ENCODE results near the gene ZBTB20.

ZBTB20 gene

DNA sequence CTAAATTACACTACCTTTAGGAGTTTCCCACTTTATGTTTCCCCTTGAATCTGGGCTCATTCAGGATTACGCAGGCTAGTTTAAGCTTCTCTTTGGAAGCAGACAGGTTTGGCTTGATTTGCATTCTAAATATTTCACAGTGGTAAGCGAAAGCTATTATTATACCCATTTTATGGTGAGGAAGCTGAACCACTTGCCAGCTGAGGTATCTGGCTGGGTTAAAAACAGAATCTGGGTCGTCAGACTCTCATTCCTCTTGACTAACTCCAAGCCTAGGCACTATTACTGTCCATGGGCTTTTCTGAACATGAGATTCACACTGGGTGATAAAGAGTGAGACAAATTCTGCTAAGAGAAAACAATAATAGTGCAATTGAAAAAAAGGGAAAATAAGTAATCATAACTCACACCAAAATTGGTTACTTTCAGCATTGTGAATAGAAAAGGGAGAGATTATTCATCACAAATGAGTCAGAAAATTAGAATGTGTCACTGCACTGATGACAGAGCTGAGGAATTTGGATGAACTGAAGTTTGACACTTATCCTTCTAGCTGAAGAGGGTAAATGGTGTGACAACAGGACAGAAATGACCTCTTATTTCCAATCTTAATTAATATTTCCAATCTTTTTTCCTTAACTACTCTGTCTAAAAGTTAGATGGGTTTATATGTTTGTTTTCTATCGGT lies 642.0 kb downstream of the ZBTB20 start:
- DNase-seq = no peak

DNA sequence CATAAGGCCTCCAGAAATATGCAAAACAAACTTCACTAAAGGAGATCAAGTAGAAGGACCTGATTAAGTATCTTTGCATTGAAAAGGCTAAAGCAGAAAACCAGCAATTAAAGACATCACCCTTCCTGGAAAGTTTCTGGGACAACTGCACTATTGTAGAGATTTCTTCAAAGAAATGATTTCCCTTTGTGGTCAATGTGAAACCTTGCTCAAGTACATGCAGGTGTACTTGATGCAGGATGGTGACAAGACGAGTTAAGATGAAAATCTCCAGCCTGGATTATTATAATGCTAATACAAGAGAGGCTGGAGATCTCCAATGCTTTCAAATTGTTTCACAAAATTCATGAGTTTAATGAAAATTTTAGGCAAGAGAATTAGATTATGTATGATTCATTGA lies 644.9 kb downstream of the ZBTB20 start:
- DNase-seq = no peak

DNA sequence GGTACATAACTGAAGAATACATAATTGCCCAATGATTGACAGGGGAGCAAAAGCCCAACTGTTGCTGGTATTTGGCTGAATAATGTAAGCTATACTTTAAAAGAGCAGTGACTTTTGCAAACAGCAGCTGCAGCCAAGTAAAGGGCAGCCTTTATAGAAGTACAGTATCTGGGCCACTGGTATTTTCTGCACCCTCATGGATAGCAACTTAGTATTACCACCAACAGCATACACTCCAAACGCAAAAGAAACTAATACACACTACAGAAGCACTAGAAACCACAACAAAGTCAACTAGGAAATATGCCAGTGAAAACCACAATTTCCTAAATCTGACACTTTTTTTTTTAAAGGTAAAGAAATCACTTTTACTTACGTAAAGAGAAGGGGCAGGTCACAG lies 647.1 kb downstream of the ZBTB20 start:
- DNase-seq = peak; percentile 45

DNA sequence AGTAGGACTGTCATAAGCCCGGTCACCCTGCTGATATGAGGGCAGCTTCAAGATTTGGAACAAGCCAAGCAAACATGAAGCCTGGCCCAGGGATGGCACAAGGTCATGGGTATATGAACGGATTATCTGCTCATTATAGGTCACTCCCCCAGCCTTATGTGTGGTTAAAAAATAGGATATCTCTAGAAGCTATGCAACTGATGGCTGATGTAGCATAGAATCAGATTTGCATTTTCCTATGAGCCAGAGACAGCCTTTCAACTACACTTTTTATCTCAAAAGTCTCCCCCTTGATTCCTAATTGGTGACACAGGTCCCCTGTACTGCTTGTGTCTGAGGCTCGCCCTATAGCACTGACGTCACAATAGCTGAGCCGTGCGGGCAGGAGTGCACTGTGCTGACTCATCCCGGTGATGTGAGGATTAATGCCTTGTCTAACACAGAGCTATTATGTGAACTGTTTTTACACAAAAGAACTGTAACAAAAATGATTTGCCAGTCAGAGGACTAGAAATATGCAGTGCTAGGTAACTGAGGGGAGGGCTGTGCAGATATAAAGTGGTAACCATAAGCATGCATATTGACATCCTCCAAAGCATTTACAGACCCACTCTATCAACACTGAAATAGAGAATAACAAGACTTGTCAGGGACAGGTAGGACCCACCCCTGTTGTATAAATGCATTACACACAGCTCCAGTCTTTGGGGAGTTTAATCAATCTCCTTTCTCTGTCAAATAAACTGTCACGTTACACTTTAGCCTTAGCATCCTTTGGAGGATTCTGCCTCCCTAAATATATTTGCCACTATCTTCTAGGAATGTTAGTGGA lies 648.3 kb downstream of the ZBTB20 start:
- no peak for DNase-seq

DNA sequence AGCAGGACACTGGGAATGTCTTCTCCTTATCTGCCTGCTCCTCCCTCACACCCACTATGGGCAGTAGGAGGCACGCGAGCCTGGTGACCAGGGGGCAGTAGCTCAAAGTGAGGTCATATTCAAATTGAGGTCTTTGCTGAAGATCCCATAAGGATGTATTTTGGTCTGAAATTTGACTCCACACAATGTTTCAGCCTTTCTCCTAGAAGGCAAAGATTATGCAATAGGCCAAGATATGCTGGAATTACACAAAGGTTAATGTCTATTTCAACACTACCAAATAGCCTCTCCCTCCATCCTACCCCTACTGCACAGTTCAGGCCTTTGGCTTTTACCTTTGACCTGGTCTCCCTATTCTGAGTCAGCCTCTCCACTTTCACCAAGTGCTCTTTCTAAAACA lies 650.2 kb downstream of the ZBTB20 start:
- no peak for DNase-seq

DNA sequence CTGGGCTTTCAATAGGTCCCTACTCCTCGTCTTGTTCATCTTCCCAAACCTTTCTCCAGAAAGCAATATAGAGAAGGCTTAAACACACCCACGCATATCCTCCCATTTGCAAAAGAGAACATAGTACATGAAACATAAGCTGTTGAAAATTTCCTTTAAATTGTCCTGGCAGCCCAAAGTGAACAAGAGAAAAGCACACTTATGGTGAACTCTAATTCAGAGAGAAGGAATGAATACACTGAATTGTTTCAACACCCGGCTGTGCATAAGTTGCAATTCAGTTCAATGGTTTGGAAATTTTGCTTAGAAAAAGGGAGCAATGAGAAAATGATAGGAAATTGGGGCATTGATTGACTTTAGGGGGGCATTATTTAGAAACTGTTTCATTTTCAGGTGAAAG lies 650.6 kb downstream of the ZBTB20 start:
- no peak for DNase-seq

DNA sequence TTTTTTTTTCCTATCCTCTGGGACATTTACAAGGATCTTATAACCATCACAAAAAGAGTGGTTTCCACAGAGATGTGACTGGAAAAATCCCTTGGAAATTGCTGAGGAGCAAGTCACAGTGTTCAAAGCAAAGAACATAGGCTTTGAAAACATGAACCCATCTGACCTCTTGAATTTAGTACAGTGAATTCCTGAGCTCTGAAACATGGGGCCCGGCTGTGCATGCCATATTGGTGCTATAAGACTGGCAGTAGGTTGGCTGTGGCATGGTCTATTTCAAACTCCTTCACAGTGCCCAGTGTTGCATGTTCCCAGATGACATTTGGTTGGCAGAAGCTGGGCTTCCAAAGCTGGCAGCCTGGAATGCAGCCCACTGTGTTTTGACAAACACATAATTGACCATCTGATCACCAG lies 651.1 kb downstream of the ZBTB20 start:
- DNase-seq = no peak

DNA sequence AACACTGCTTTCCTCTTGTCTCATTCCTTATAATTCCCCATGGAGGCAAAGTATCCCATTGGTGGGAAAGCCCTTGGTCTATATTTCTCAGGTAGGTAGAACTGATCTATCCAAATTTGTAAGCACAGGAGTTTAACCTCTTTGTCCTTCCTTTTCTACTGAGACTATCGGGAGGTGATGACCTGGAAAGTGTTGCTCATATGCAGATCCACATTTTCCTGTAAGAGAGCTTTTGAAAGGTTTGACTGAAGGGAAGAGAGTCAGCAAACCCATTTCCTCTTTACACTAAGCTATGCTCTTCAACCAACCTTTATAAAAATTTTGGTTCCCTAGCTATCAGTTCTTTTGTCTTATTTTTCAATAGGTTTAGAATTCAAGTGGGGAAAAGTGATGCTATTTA lies 652.6 kb downstream of the ZBTB20 start:
- DNase-seq = no peak

DNA sequence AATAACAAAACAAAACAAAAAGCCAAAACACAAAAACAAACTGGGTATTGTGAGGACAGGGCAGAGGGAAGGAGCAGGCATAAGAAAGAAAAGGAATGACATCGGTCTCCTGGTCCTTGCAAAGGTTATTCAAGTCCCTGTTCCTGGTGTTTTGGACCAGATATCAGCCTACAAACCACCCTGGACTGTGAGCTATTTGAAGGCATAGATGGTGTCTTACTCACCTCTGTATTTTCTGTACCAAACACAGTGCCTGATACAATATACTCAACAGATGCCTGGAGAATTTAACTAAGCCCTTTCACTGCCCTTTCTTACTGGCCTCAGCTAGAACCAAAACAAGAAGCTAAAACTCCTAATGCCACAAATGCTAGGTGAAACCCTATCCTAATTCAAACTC lies 656.3 kb downstream of the ZBTB20 start:
- DNase-seq = no peak

DNA sequence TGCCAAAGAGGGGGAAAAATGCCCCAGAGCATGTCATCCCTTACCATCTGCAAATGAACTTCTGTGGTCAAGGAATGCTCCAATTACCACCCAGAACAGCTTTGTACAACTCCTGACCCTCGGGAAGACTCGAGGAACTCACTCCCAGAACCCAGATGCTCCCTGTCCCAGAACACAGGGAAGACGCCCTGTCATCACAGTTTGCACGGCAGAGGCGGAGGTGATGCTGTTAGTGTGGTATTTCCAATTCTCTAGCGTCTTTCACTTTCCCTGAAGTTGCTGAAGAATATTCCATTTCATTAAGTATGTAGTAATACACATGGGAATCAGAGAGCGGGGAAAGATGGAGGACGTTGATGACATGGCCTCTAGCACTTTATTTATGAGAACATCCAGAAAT lies 659.6 kb downstream of the ZBTB20 start:
- no peak for DNase-seq

DNA sequence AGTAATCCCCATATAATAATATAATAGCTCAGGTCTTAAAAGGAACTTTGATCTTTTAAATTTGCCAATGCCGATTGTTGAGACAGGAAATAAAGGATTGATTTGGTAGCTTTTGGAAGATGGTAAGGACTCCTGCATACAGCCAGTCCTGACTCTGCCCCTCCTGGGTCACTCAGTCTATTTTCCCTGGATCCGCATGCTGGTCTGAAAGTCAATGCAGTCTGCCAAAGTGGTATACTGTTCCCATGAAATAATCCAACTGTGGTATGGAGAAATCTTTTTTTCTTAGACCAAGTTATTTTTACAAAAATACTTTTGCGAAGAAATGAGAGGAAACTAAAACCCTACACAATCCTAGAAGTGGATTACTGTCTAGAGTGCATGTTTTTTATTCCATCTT lies 662.2 kb downstream of the ZBTB20 start:
- no peak for DNase-seq

DNA sequence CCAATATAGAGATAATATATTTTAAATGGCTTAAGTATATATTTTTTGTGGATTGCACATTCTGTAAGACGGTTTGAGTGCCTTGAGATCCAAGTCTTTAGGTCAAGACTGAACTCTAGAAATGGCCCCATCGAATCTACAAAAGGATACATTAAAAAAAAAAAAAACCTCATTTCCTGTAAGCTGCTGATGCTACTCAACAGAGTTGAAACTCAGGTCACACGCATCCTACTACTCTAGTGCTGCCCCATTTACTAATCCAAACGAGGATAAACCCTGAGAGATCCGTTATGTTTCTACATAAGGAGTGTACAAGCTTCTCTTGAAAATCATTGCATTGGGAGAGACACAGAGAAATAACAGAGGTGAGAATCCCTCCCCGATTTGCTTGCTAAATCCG lies 666.0 kb downstream of the ZBTB20 start:
- no peak for DNase-seq

DNA sequence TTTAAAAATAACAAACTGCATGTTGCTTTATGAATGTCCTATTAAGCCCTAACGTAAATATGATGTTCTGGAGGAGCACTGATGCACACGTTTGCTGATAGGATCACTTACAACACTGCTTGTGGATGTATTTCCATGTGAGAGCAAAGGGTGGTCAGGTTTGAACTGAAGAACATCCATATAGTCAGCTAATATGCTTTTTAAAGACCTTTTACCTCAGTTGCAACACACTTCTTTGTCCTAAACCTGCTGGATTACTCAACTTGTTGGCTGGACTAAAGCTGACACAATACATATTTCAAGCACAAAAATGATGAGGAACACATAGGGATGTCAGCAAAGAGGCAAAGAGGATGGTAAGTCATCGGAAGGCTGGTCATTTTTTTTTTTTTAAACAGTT lies 666.6 kb downstream of the ZBTB20 start:
- DNase-seq = no peak

DNA sequence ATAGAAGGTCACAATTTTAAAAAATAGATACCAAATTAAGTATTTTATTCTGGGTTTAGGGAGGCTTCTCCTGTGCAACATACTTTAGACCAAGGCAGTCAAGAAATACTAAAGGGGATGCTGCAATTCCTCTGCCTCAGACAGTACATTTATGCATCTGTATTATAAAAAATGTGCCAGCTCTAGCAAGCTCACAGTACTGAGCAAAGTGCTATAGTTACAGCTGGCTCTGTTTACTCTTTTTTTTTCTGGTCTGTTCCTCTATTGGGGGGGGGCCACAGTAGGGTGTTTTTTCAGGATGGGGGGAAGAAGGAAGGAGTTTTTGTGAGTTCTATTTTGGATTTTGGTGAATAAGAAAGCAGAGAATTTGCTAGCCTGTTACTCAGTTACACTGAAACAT lies 668.3 kb downstream of the ZBTB20 start:
- DNase-seq = no peak

DNA sequence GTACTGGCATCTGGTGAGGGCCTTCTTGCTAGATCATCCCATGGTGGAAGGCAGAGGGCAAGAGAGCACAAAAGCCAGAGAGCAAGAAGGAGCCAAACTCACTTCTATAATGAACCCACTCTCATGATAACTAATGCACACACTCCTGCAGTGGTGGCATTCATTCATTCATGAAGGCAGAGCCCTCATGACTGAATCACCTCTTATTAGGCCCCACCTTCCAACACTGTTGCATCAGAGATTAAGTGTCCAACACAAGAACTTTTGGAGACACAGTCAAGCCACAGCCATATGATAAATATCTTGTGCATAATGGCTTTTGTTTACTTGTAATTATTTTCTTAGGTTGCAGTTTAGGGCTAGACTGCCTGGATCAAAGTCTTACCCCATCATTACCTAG lies 670.6 kb downstream of the ZBTB20 start:
- DNase-seq = no peak

DNA sequence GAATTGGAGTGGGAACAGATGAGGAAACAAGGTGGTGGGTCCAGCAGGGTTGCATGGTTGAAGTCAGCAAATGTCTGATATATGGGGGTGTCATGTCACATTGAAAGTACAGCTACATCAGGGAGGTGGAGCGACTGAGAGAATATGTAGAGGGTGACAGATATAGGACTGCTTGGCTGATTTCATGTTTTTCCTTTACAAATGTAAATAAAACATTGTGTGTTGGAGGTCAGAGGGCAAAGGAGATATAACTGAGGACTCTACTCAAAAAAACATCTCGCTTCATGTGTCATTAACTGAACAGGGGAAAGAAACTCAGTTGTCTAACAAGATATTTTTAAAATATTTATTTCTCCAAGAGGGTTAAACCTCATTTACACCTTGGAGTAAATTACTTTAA lies 675.6 kb downstream of the ZBTB20 start:
- DNase-seq = no peak

DNA sequence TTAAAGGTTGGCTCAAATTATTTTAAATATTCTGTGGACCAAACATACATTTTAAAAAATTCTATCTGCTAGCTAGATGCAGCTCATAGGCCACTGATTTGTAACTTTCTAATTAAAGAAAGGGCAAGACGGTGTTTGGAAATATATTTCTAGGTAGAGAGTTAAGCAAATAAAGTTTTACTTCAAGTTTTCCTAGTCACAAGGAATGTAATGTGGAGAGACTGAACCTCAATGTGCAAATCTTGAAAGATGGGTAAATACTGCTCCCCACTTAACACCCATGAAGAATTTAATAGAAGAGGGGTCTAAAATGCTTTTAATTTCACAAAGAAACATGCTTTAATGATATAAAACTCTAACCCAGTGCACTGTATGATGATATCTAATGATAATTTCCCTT lies 678.0 kb downstream of the ZBTB20 start:
- DNase-seq = no peak

DNA sequence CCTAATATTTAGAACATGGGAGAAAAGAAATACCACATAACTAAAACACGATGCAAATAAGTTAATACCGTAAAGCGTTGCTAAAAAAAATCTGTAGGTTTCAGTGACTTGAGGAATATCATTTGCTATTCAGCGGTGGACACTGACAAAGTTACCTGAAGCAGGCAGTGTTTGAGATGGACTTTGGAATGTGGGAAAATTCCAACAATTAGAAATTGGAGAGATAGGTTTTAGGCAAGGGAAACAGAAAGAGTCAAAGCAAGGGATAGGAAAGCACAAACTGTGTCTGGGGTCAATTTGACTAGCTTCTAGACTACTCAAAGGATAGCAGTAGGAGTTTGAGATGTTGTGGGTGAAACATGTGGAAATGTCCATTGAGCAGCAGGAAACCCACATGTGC lies 680.3 kb downstream of the ZBTB20 start:
- DNase-seq = no peak

DNA sequence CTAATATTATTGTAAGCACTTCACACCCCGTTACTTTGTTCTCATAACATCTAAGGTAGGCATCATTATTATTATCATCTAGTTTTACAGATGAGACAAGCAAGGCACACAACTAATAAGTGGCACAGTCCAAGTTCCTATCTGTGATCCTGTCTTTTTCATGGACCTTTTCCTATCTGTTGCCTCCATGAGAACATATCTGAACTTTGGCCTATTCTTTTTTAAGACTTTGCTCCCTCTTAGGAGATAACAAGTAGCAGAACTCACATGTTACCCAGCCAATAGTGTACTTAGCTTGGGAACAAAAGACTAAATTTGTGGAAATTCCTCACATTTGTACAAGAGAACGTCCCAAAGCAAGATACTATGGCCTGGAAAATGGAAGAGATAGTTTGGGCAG lies 680.8 kb downstream of the ZBTB20 start:
- no peak for DNase-seq

DNA sequence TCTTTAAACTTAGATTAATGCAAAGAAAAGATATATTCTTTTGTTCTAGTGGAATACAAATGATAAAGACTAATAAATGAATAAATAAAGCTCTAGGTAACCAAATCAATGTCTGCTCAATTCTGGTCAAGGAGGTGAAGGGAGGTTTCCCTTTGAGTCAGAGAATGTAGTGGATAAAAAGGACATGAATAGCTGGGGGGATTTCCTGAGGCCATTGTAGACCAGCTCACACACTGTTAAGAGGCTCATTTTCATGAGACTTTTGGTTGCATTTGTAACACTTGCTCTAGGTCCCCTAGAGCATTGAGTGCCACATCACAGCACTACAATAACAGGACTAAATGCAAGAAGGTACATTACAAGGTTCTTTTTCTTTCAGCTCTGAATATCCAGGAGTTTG lies 682.5 kb downstream of the ZBTB20 start:
- DNase-seq = no peak

DNA sequence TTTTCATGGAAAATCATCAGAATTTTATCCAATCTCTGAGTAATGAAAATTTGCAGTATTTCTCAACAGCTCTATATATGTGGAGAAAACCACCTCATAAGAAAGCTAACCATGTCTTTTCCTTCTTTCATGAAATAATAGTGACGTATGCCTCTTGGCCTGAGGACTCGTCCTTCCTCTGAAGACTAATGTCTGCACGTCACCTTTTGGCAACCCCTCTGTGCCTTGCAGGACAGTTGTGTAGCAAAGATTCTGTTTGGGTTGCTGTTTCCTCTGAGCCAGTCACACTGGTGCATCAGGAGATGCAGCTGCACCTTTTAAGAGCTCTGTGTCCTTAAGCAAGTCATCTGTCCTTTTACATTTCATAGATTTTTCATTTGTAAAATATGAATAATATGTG lies 684.3 kb downstream of the ZBTB20 start:
- no peak for DNase-seq

DNA sequence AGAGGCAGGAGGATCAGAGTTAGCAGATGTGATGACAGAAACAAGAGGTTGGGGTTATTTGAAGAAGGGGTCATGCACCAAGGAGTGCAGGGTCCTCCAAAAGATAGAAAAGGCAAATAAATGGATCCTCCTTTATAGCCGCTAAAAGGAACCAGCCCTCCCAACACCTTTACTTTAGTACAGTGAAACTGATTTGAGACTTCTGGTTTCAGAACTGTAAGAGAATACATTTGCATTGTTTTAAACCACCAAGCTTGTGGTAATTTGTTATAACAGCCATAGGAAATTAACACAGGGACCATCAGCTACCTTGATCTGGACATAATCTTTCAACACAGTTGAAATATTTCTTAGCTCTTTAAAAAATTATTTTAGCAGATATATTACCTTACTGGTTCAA lies 686.6 kb downstream of the ZBTB20 start:
- DNase-seq = no peak

DNA sequence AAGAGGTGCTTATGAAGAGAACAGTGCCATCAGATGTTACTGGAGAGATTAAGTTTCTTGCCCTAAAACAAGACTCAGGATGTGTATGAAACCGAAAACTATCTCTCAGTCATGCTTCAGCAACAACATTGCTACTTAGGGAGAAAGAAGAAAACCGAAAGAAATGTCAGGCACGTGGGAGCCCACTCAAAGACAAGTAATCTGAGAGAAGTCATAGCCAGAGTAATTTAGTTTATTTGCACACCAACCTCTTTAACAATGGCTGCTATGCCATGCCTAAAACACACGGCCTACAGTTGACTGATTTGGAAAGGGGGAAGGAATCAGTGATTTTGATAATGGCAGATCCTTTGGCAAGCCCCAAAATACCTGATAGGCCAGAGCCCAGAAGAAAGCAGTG lies 690.3 kb downstream of the ZBTB20 start:
- no peak for DNase-seq

DNA sequence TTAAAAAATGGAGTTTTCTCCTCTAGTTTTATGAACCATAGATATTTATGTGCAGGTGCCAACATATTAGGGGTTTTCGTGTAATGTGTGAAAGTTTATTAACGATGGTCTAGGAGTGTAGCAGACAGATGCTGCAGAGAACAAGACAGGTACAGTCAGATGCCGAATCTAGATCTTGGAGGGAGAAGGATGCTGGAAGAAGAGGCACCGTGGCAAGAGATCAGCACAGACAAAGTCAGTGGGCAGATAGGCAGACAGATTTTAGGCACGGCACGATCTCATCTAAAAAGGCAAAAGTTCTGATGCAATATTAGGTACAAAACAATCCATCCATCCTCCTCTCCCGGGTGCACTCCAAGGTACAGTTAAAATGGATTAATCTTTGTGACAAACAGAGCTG lies 691.7 kb downstream of the ZBTB20 start:
- no peak for DNase-seq

Measured in CD4-positive, alpha-beta T cell treated with Interleukin-17A for 1 hour (primary cell).